Nephron (organoid): Measurements from ENCODE around the gene SPDL1.

Experiments used
- H3K27ac Mint-ChIP-seq, 3 experiments: 2 replicates each; pipeline ENCODE4 v1.8.0; 2020; ENCODE audit warnings: mixed read lengths in 3 of 3, mild to moderate bottlenecking in 2 of 3, moderate library complexity in 1 of 3
- H3K27me3 Mint-ChIP-seq: 2 replicates; pipeline ENCODE4 v1.8.0; 2021; ENCODE audit warnings: low read depth, mild to moderate bottlenecking, moderate library complexity, mixed read lengths
- H3K36me3 Mint-ChIP-seq: 2 replicates; pipeline ENCODE4 v1.8.0; 2020; ENCODE audit warnings: low read depth, mixed read lengths
- H3K4me1 Mint-ChIP-seq: 2 replicates; pipeline ENCODE4 v1.8.0; 2020; ENCODE audit warnings: mixed read lengths
- H3K4me3 Mint-ChIP-seq, 3 experiments: 2 replicates each; pipeline ENCODE4 v1.8.0; 2020; ENCODE audit warnings: mild to moderate bottlenecking in 3 of 3, mixed read lengths in 3 of 3, moderate library complexity in 2 of 3
- H3K9me3 Mint-ChIP-seq: 2 replicates; pipeline ENCODE4 v1.8.0; 2020; ENCODE audit warnings: mixed read lengths
- CTCF ChIP-seq, 3 experiments: fragments of 200-600 bp; sonication (generic); IDR thresholded peaks; one replicate each; pipeline ENCODE4 v1.5.0; 2021; ENCODE audit warnings: antibody characterized with exemption in 3 of 3; ENCODE audit not compliant: unreplicated experiment in 3 of 3

SPDL1 gene

GRCh38 chr5:169590602-169591001, 7.0 kb downstream of the SPDL1 start:
- Mint-ChIP-seq H3K9me3 (no peaks in the 10 kb centered on the region), H3K36me3 (peaks cover 60% of the 10 kb centered on the region), H3K4me3 (no peak overlapping the region), H3K4me1 (peaks cover 12% of the 10 kb centered on the region), H3K27ac (no peak overlapping the region), H3K27me3 (no peaks in the 10 kb centered on the region)
- no peak for TF ChIP-seq CTCF (IDR thresholded peaks at IDR 0.05; ENCODE audit: unreplicated experiment in 3 of 3)

GRCh38 chr5:169591636-169592035, 8.1 kb downstream of the SPDL1 start:
- no peak for TF ChIP-seq CTCF (IDR thresholded peaks at IDR 0.05; ENCODE audit: unreplicated experiment in 3 of 3)
- Mint-ChIP-seq H3K4me3 (no peak overlapping the region), H3K9me3 (no peaks in the 10 kb centered on the region), H3K4me1 (peaks cover 2% of the 10 kb centered on the region), H3K27me3 (no peaks in the 10 kb centered on the region), H3K36me3 (peaks cover 68% of the 10 kb centered on the region), H3K27ac (no peak overlapping the region)

GRCh38 chr5:169592937-169593650, 9.5 kb downstream of the SPDL1 start:
- Mint-ChIP-seq H3K36me3 (peaks cover 80% of the 10 kb centered on the region), H3K27me3 (no peaks in the 10 kb centered on the region), H3K9me3 (no peaks in the 10 kb centered on the region), H3K4me1 (no peaks in the 10 kb centered on the region), H3K4me3 (no peak overlapping the region), H3K27ac (no peak overlapping the region)
- TF ChIP-seq CTCF (IDR thresholded peaks at IDR 0.05; ENCODE audit: unreplicated experiment in 3 of 3): no peak

- Mint-ChIP-seq H3K4me3 (no peak overlapping the region), H3K36me3 (peaks cover 72% of the 10 kb centered on the region), H3K27me3 (no peaks in the 10 kb centered on the region), H3K27ac (no peak overlapping the region), H3K4me1 (no peaks in the 10 kb centered on the region), H3K9me3 (no peaks in the 10 kb centered on the region)
- TF ChIP-seq CTCF (IDR thresholded peaks at IDR 0.05; ENCODE audit: unreplicated experiment in 3 of 3): no peak
Observed at GRCh38 chr5:169595172-169595820, 11.7 kb downstream of the SPDL1 start.

- Mint-ChIP-seq H3K36me3 (peaks cover 68% of the 10 kb centered on the region), H3K27me3 (no peaks in the 10 kb centered on the region), H3K9me3 (no peaks in the 10 kb centered on the region), H3K4me3 (no peak overlapping the region), H3K4me1 (no peaks in the 10 kb centered on the region), H3K27ac (no peak overlapping the region)
- TF ChIP-seq CTCF (IDR thresholded peaks at IDR 0.05; ENCODE audit: unreplicated experiment in 3 of 3): no peak
Observed at GRCh38 chr5:169599451-169599850, 15.9 kb downstream of the SPDL1 start.

GRCh38 chr5:169602535-169602934, 19.0 kb downstream of the SPDL1 start:
- H3K27me3 Mint-ChIP-seq: no peaks in the 10 kb centered on the region
- no peak for TF ChIP-seq CTCF (IDR thresholded peaks at IDR 0.05; ENCODE audit: unreplicated experiment in 3 of 3)
- H3K4me3 Mint-ChIP-seq: no peak overlapping the region
- H3K4me1 Mint-ChIP-seq: no peaks in the 10 kb centered on the region
- no peaks in the 10 kb centered on the region for H3K9me3 Mint-ChIP-seq
- H3K27ac Mint-ChIP-seq: no peak overlapping the region
- peaks cover 52% of the 10 kb centered on the region for H3K36me3 Mint-ChIP-seq
